Caki2 (cell line): ENCODE results near the gene MSH5. TPM values are rescaled to one million over a fixed set of nuclear protein-coding genes. Genes with fewer than 3 reads are reported as not detected.

Experiments
- DNase-seq: peaks from one replicate; pipeline ENCODE4 v3.0.0-alpha.2; 2015; ENCODE audit warnings: low read depth
- in situ Hi-C: cut with HindIII; loops from 2 replicates; pipeline ENCODE4 v1.10.0; 2016; ENCODE audit warnings: low sequenced_read_pairs, low pct_unique_long_range_greater_than_20kb, mixed read lengths
- total RNA-seq: library from RNA; depleted of rRNA; stranded (reverse); fragments of >200 nt; shearing (Covaris generic); gene quantifications from 2 replicates; pipeline ENCODE4 v1.2.3, GENCODE V29; 2014; ENCODE audit warnings: low replicate concordance

Gene MSH5
- total RNA-seq, 1 experiment from 2014 or later, result 54.7 TPM

GRCh38 chr6:31740397-31741223, 805 bp downstream of the MSH5 start:
- in situ Hi-C loops, result no loop called here
- DNase-seq, result peak; percentile 63

GRCh38 chr6:31741815-31742214, 2.0 kb downstream of the MSH5 start:
- no peak for DNase-seq
- in situ Hi-C loops, result no loop called here

- DNase-seq, result no peak
- in situ Hi-C loops, result no loop called here
Measured at GRCh38 chr6:31742894-31743293, 3.1 kb downstream of the MSH5 start.

GRCh38 chr6:31744422-31744821, 4.6 kb downstream of the MSH5 start:
- no peak for DNase-seq
- in situ Hi-C loops, result no loop called here

- DNase-seq, result no peak
- in situ Hi-C loops, result no loop called here
Measured at GRCh38 chr6:31749301-31750036, 9.7 kb downstream of the MSH5 start.

- no peak for DNase-seq
- in situ Hi-C loops, result no loop called here
Measured at GRCh38 chr6:31750411-31751022, 10.7 kb downstream of the MSH5 start.

GRCh38 chr6:31752739-31753319, 13.0 kb downstream of the MSH5 start:
- in situ Hi-C loops, result no loop called here
- no peak for DNase-seq

GRCh38 chr6:31758281-31758680, 18.5 kb downstream of the MSH5 start:
- no peak for DNase-seq
- in situ Hi-C loops, result no loop called here

- in situ Hi-C loops, result no loop called here
- DNase-seq, result no peak
Measured at GRCh38 chr6:31760790-31761189, 21.0 kb downstream of the MSH5 start.

GRCh38 chr6:31761343-31761742, 21.5 kb downstream of the MSH5 start:
- in situ Hi-C loops, result no loop called here
- DNase-seq, result no peak

GRCh38 chr6:31762356-31762755, 22.6 kb downstream of the MSH5 start, which contains the start of gene SAPCD1:
SAPCD1 (plus strand) TSS chr6:31762656; CDS start chr6:31763055, 399 bp downstream.
- DNase-seq, result no peak
- in situ Hi-C loops, result no loop called here

- no peak for DNase-seq
- in situ Hi-C loops, result no loop called here
Measured at GRCh38 chr6:31762878-31763618, 23.2 kb downstream of the MSH5 start.

- in situ Hi-C loops, result no loop called here
- peak; percentile 69 for DNase-seq
Measured at GRCh38 chr6:31763619-31763940, 23.8 kb downstream of the MSH5 start.

- DNase-seq, result no peak
- in situ Hi-C loops, result no loop called here
Measured at GRCh38 chr6:31764198-31764597, 24.4 kb downstream of the MSH5 start.

GRCh38 chr6:31765559-31765909, 25.7 kb downstream of the MSH5 start:
- no peak for DNase-seq
- in situ Hi-C loops, result no loop called here

- DNase-seq, result no peak
- in situ Hi-C loops, result no loop called here
Measured at GRCh38 chr6:31765910-31766794, 26.3 kb downstream of the MSH5 start.

- DNase-seq, result no peak
- in situ Hi-C loops, result no loop called here
Measured at GRCh38 chr6:31767096-31767645, 27.4 kb downstream of the MSH5 start.
